ENCODE measurements around the gene CNNM3. TPM values are rescaled to one million over a fixed set of nuclear protein-coding genes. Genes with fewer than 3 reads are reported as not detected.

CNNM3 gene
- total RNA-seq, 2 experiments from 2014 or later = 16.3 to 22.2 TPM

DNA sequence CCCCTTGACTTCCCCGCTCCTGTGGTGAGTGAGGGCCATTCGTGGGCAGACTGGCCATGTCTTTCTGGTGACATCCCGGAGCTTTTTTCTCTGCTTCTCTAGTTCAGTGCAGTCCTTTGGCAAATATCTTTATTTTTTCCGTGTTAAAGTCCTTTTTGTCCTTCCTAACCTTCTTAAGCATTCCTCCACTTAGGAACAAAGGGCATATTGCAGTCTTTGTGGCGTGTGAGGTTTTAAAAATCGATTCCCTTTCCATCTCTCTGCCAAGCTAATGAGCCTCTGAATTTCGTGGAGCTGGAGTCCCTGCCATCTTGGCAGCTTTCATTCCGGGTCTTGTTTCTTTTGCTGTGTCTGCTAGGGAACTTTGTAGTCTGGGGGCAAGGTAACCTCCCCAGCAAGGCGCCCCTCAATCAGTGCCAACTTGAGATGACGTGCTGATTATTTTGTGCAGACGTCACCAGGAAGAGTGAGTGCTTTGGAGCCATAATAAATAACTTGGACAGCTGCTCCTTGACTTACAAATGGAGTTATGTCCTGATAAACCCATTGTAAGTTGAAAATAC is 5.1 kb downstream of the CNNM3 start:
- Mint-ChIP-seq H3K9me3 (no peaks in the 10 kb centered on the region), H3K4me1 (ENCODE audit: low read depth) (peaks cover 48% of the 10 kb centered on the region), H3K4me3 (no peak overlapping the region), H3K27ac (no peak overlapping the region), H3K27me3 (no peaks in the 10 kb centered on the region), H3K36me3 (peaks cover 11% of the 10 kb centered on the region)
- no peak for DNase-seq
- ChIA-PET POLR2A (interaction anchor here (0.6 kb wide), 1 partner anchor 14 kb away, joined by 5 read pairs; no protein-coding TSS in a partner anchor), CTCF (interaction anchor here (0.9 kb wide), 1 partner anchor 142 kb away, joined by 3 read pairs; no protein-coding TSS in a partner anchor)
- intact Hi-C loops (cut with micrococcal nuclease) = no loop called here

DNA sequence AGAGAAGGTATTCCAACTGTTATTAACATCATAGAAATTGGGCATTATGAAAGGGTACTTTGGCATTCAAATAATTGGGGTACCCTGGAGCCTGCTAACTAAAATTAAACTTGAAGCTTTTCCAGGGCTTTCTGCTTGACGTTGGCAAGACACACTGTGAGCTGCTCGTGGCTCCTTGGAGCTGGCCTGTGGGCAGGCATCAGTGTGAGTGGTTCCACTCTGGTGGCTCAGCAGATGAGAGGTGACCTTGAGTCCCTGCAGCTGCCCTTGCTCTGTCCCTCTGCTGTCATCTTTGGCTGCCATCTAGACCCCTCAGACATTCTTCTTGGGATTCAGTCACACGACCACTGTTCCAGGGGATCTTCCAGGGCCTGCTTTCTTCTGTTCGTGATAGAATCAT is 6.7 kb downstream of the CNNM3 start:
- Mint-ChIP-seq H3K27ac (no peak overlapping the region), H3K4me3 (no peak overlapping the region), H3K4me1 (ENCODE audit: low read depth) (peaks cover 40% of the 10 kb centered on the region), H3K27me3 (no peaks in the 10 kb centered on the region), H3K9me3 (no peaks in the 10 kb centered on the region), H3K36me3 (peaks cover 11% of the 10 kb centered on the region)
- ChIA-PET CTCF (interaction anchor here (1.1 kb wide), 1 partner anchor 21 kb away, joined by 3 read pairs; no protein-coding TSS in a partner anchor), POLR2A (no interaction called here)
- intact Hi-C loops (cut with micrococcal nuclease) = no loop called here
- DNase-seq = no peak

DNA sequence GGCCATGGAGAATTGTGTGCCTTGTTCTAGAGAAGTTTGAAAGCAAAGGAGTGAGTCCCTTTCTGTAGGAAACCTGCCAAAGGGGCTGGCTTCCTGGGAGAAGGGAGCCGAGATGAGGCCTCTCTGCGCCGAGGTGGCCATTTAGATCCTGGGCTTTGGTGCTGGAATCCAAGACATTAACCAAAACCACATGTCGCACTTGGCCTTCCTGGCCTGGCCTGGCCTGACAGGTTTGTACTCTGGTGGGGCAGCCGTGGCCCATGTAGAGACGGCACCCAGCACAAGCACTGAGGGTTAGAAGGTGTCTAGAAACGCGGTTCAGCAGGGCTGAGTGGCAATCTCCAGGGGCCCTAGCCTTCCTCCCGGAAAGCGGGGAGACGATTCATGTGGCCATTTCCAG is 7.1 kb downstream of the CNNM3 start:
- intact Hi-C loops (cut with micrococcal nuclease) = no loop called here
- CTCF ChIA-PET = interaction anchor here (1.1 kb wide), 1 partner anchor 21 kb away, joined by 3 read pairs; no protein-coding TSS in a partner anchor
- peaks cover 36% of the 10 kb centered on the region for H3K4me1 Mint-ChIP-seq (ENCODE audit: low read depth)
- H3K36me3 Mint-ChIP-seq = peaks cover 13% of the 10 kb centered on the region
- POLR2A ChIA-PET = no interaction called here
- H3K9me3 Mint-ChIP-seq = no peaks in the 10 kb centered on the region
- H3K4me3 Mint-ChIP-seq = no peak overlapping the region
- DNase-seq = no peak
- no peak overlapping the region for H3K27ac Mint-ChIP-seq
- no peaks in the 10 kb centered on the region for H3K27me3 Mint-ChIP-seq

DNA sequence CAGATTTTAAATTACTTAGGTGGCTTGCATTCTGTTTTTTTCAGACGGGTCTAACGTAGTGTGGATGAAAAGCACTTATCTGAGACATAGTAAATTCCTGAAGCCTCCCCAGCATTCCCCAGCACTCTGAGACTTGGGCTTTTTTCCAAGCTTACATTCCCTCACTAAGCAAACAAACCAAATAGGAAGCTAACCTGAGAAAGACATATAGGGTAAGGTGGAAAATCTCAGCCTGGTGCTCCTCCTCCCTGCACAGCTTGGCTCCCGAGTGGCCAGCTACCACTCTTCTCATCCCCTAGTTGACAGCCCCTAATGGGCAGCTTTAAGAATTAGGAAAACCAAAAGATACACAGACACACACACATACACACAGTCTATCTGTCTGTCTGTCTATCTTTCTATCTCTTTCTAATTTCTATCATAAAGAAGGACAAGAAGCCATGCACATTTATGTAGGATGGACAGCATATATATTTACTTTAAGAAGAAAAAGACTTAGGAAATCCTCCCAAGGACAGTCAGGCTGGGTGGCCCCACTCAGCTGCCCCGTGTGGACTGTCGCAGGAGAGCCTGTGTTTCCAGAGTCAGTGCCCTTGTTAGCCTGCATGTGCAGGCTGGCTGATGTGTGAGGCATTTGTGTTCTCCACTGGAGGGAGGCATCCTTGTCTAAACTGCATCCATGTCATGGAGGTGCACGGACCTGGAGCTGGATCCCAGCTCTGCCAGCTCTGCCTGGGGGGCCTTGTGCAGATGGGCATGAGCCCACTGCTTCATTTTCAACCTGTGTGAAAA is 8.2 kb downstream of the CNNM3 start:
- Mint-ChIP-seq H3K4me3 (no peak overlapping the region), H3K27ac (peak overlapping the region; percentile 19), H3K27me3 (no peaks in the 10 kb centered on the region), H3K4me1 (ENCODE audit: low read depth) (peaks cover 25% of the 10 kb centered on the region), H3K9me3 (no peaks in the 10 kb centered on the region), H3K36me3 (peaks cover 17% of the 10 kb centered on the region)
- intact Hi-C loops (cut with micrococcal nuclease) = no loop called here
- CTCF ChIA-PET = interaction anchor here (1.3 kb wide), 1 partner anchor 127 kb away, joined by 3 read pairs; no protein-coding TSS in a partner anchor
- no peak for DNase-seq
- POLR2A ChIA-PET = no interaction called here

DNA sequence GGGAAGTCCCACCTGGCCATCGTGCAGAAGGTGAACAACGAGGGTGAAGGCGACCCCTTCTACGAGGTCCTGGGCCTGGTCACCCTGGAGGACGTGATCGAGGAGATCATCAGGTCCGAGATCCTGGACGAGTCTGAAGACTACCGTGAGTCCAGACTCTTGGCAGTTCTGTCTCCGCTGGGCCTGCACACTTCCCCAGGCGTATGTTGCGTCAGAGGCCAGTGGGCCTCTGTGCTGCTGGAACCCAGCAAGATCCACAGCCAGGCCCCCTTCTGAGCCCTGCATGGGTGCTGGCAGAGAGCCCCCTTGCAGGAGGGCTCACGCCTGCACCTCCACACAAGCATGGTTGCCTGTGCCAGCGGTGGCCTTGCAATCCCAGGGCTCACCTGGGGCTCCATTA is 9.0 kb downstream of the CNNM3 start:
- POLR2A ChIA-PET = no interaction called here

DNA sequence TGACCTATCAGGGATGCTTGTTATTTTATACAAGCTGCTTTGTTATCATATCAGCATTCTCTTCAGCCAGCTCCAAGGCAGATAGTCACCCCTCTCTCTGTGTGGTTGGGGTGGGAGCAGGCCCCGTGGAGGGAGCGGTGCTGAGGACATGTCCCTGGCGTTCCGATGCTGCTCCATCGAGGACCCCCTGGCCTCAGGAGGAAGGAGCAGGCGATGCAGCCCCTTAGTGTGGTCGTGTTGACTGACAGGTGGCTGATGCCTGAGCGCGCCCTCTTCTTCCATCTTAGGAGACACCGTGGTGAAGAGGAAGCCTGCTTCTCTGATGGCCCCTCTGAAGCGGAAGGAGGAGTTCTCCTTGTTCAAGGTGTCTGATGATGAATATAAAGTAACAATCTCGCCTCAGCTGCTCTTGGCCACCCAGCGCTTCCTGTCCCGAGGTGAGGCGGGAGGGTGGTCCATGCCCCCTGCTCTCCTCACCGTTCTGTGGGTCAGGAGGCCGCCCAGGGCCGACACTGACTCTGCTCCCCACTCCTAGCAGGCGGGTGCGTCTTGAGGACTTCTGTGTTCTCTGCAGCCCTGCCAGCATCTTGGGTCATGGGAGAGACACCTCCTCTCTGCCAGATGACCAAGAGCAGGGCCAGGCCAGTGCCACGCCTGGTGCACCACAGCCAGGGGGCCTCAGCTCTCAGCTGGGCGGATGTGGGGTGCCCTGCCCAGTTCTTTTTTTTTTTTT is 10.6 kb downstream of the CNNM3 start:
- POLR2A ChIA-PET = no interaction called here
- CTCF ChIA-PET = no interaction called here
- intact Hi-C loops (cut with micrococcal nuclease) = no loop called here
- no peak overlapping the region for H3K4me3 Mint-ChIP-seq
- H3K9me3 Mint-ChIP-seq = no peaks in the 10 kb centered on the region
- DNase-seq = no peak
- peaks cover under 1% of the 10 kb centered on the region for H3K4me1 Mint-ChIP-seq (ENCODE audit: low read depth)
- no peaks in the 10 kb centered on the region for H3K27me3 Mint-ChIP-seq
- H3K36me3 Mint-ChIP-seq = peaks cover 31% of the 10 kb centered on the region
- no peak overlapping the region for H3K27ac Mint-ChIP-seq

More for the DNA sequence above, 9.0 kb downstream of the CNNM3 start:
- CTCF ChIA-PET = interaction anchor here (1.3 kb wide), 1 partner anchor 126 kb away, joined by 3 read pairs; no protein-coding TSS in a partner anchor
- H3K27ac Mint-ChIP-seq = no peak overlapping the region
- intact Hi-C loops (cut with micrococcal nuclease) = no loop called here
- peaks cover 17% of the 10 kb centered on the region for H3K4me1 Mint-ChIP-seq (ENCODE audit: low read depth)
- no peaks in the 10 kb centered on the region for H3K9me3 Mint-ChIP-seq
- DNase-seq = no peak
- no peaks in the 10 kb centered on the region for H3K27me3 Mint-ChIP-seq
- H3K4me3 Mint-ChIP-seq = no peak overlapping the region
- H3K36me3 Mint-ChIP-seq = peaks cover 21% of the 10 kb centered on the region

DNA sequence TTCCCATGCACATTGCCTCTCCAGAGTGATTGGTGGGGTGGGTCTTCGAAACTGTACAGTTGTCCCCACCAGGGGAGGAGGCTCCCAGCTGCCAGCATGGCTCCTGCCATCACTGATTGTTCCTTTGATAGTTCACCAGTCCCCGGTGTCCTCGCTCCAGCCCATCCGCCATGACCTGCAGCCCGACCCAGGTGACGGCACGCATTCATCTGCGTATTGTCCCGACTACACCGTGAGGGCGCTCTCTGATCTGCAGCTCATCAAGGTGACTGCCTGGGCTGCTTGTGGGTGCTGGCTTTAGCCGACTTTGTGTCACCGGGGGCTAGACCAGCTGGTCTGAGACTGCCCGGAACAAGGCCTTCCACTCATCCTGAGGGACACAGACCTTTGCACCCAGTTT is 12.4 kb downstream of the CNNM3 start:
- CTCF ChIA-PET = no interaction called here

DNA sequence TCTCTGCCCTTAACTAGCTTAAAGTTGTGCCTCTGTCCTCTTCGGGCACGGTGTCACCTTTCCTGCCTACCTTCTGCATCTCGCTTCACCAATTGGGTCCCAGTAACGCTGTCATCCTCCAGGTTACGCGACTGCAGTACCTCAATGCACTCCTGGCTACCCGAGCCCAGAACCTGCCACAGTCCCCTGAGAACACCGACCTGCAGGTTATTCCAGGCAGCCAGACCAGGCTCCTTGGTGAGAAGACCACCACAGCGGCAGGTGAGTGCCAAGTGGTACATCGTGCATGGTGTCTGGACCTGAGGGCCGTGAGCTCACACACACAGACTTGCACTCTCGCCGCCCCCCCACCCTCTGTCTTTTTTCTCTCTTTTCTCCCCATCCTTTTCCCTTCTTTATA is 12.8 kb downstream of the CNNM3 start:
- no peaks in the 10 kb centered on the region for H3K9me3 Mint-ChIP-seq
- ChIA-PET CTCF (no interaction called here), POLR2A (no interaction called here)
- H3K4me1 Mint-ChIP-seq (ENCODE audit: low read depth) = no peaks in the 10 kb centered on the region
- H3K27ac Mint-ChIP-seq = no peak overlapping the region
- no peaks in the 10 kb centered on the region for H3K27me3 Mint-ChIP-seq
- H3K4me3 Mint-ChIP-seq = no peak overlapping the region
- no peak for DNase-seq
- intact Hi-C loops (cut with micrococcal nuclease) = no loop called here
- peaks cover 43% of the 10 kb centered on the region for H3K36me3 Mint-ChIP-seq

More for the DNA sequence above, 12.4 kb downstream of the CNNM3 start:
- no peaks in the 10 kb centered on the region for H3K9me3 Mint-ChIP-seq
- intact Hi-C loops (cut with micrococcal nuclease) = no loop called here
- H3K36me3 Mint-ChIP-seq = peaks cover 41% of the 10 kb centered on the region
- POLR2A ChIA-PET = no interaction called here
- H3K27me3 Mint-ChIP-seq = no peaks in the 10 kb centered on the region
- no peak for DNase-seq
- H3K4me3 Mint-ChIP-seq = no peak overlapping the region
- H3K27ac Mint-ChIP-seq = no peak overlapping the region
- H3K4me1 Mint-ChIP-seq (ENCODE audit: low read depth) = no peaks in the 10 kb centered on the region

DNA sequence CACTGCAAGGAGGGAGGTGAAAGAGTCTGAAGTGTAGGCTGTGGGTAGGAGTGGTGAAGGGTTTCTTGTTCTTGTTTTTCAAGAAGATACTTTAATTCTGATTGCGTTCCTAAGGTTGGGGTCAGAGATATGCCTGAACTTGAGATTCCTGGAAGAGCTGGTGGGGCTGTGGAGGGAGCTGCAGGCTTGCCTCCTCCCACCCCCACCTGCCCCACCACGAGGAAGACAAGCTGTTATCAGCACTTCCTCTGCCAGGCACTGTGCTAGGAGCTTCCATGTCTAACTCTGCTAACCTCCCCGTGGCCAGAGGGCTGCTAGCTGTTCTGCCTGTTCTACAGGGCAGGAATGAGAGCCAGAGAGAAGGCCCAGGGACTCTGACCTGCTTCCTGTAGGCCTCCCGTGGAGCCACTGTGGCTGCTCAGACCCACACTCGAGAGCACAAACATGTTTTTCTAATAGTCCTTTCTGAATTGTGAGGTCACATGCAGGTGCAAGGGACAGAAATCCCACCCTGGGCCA is 14.0 kb downstream of the CNNM3 start:
- peaks cover 42% of the 10 kb centered on the region for H3K36me3 Mint-ChIP-seq
- no peaks in the 10 kb centered on the region for H3K9me3 Mint-ChIP-seq
- no peaks in the 10 kb centered on the region for H3K27me3 Mint-ChIP-seq
- H3K27ac Mint-ChIP-seq = no peak overlapping the region
- H3K4me3 Mint-ChIP-seq = no peak overlapping the region
- no peak for DNase-seq
- ChIA-PET CTCF (no interaction called here), POLR2A (no interaction called here)
- no peaks in the 10 kb centered on the region for H3K4me1 Mint-ChIP-seq (ENCODE audit: low read depth)
- intact Hi-C loops (cut with micrococcal nuclease) = no loop called here

DNA sequence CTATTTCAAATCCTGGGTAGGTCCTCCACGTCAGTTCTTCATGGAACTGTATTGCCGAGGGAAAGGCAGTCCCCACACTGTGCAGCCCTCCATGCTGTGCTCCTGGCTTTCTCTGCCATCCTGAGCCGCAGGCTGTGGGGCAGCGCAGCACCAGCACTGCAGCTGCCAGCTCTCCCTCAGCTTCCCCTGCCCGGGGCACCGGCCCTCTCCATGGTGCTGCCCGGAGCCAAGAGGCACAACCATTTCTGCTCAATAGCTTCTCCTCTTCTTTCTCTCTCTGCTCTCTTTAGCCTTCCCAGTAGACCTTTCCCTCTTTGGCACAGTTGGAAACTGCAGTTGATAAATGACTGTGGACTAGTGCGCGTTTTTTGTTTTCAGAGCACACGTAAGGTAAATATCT is 15.6 kb downstream of the CNNM3 start:
- POLR2A ChIA-PET = no interaction called here
- CTCF ChIA-PET = no interaction called here
- DNase-seq = no peak
- Mint-ChIP-seq H3K27me3 (no peaks in the 10 kb centered on the region), H3K4me1 (ENCODE audit: low read depth) (no peaks in the 10 kb centered on the region), H3K27ac (no peak overlapping the region), H3K4me3 (no peak overlapping the region), H3K9me3 (no peaks in the 10 kb centered on the region), H3K36me3 (peaks cover 36% of the 10 kb centered on the region)
- intact Hi-C loops (cut with micrococcal nuclease) = no loop called here

DNA sequence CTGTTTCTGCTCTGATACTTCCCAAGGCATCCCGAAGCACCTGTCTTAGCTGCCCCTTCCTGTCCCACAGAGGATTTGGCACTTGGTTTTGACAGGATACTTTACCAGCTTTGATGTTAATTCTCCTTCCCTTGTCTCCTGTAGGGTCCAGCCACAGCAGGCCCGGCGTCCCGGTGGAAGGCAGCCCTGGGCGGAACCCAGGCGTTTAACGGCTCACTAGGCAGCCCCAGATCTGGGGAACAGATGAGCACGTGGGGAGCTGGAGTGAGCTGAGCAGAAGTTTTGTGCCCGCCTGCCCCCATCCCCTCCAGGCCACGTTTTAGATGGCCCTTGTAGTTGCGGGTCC is 16.3 kb downstream of the CNNM3 start:
- Mint-ChIP-seq H3K27ac (no peak overlapping the region), H3K4me1 (ENCODE audit: low read depth) (no peaks in the 10 kb centered on the region), H3K9me3 (no peaks in the 10 kb centered on the region), H3K4me3 (no peak overlapping the region), H3K27me3 (no peaks in the 10 kb centered on the region), H3K36me3 (peaks cover 36% of the 10 kb centered on the region)
- ChIA-PET CTCF (no interaction called here), POLR2A (no interaction called here)
- intact Hi-C loops (cut with micrococcal nuclease) = no loop called here
- no peak for DNase-seq

DNA sequence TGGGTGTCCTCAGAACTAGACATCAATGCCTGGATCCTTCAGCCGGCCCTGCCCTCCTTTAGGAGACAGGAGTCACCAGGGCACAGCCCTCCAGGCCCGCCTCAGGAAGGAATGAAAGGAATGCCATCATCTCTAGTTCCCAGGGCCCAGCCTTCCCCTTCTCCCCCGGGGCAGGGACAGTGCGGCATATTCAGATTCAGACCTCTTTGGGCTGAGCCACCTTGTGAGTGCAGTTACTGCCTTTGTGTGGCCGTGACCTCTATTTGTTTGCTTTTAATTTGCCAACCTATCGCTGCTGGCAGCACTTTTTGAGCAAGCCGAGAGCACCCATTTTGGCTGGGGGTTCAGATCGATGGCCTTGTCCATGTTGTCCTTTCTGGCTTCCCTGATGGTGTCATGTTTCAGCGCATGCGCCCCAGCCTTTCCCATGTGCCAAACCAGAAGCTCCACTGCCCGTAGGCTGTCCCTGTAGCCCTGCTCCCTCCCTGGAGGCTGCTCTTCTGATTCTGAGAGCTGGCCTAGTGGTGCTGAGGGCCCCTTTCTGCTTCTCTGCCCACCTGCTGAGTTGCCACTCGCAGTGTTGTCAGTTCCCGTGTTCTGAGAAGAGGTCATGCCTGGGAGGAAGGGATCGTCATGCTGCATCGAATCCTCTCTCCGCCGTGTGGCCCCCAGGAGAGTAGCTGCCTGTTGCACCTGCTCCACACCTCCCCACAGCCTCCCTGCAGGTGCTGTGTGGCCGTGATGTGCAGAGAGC is 16.9 kb downstream of the CNNM3 start:
- no peaks in the 10 kb centered on the region for H3K27me3 Mint-ChIP-seq
- intact Hi-C loops (cut with micrococcal nuclease) = no loop called here
- DNase-seq = no peak
- POLR2A ChIA-PET = interaction anchor here (1.0 kb wide), 1 partner anchor 14 kb away, joined by 4 read pairs; no protein-coding TSS in a partner anchor
- CTCF ChIA-PET = no interaction called here
- H3K4me1 Mint-ChIP-seq (ENCODE audit: low read depth) = no peaks in the 10 kb centered on the region
- H3K9me3 Mint-ChIP-seq = no peaks in the 10 kb centered on the region
- peaks cover 35% of the 10 kb centered on the region for H3K36me3 Mint-ChIP-seq
- H3K27ac Mint-ChIP-seq = no peak overlapping the region
- no peak overlapping the region for H3K4me3 Mint-ChIP-seq

All from activated CD4-positive, alpha-beta memory T cell treated with anti-CD3 and anti-CD28 coated beads for 36 hours (primary cell).